SK-N-SH (cell line): ENCODE results near the gene ARHGAP4. TPM values are rescaled to one million over a fixed set of nuclear protein-coding genes. Genes with fewer than 3 reads are reported as not detected.

Source experiments
- CTCF ChIA-PET: fragments of 300-600, 350-600 bp; formaldehyde crosslinking; extraction: SDS; loops from one replicate; lab custom pipeline; 2021; lab: Yijun Ruan, JAX
- POLR2A ChIA-PET: fragments of 350-600 bp; sonication (Branson Sonifier 250); formaldehyde crosslinking; extraction: SDS; loops from one replicate; lab custom pipeline; 2020; ENCODE audit warnings: antibody characterized with exemption, inconsistent platforms; lab: Yijun Ruan, JAX
- DNase-seq: peaks from one replicate; pipeline ENCODE4 v3.0.0; 2012
- H2AFZ ChIP-seq: fragments of 200-600 bp; sonication (generic); 2 replicates; pipeline ENCODE4 v1.8.1; 2016; ENCODE audit warnings: antibody characterized with exemption, mild to moderate bottlenecking, low read depth
- H3F3A ChIP-seq: fragments of 200-600 bp; sonication (generic); replicated peaks from 2 replicates; pipeline ENCODE3; 2016; ENCODE audit warnings: antibody characterized with exemption, mild to moderate bottlenecking; ENCODE audit not compliant: insufficient read depth
- H3K27ac ChIP-seq, 2 experiments: fragments of 200-500 bp in 1 of 2; fragments of 200-600 bp in 1 of 2; sonication (Bioruptor generic) in 1 of 2; sonication (generic), shearing (Covaris generic) in 1 of 2; 2 replicates each; pipeline versions ENCODE4 v1.5.1 to v1.6.1; 2014 to 2016; ENCODE audit warnings: low read depth in 2 of 2, inconsistent platforms in 1 of 2, low read length in 1 of 2, mild to moderate bottlenecking in 1 of 2, mixed read lengths in 1 of 2
- H3K27me3 ChIP-seq: fragments of 200-600 bp; sonication (generic), shearing (Covaris generic); 2 replicates; pipeline ENCODE4 v1.6.1; 2016; ENCODE audit warnings: mixed run types; ENCODE audit not compliant: insufficient read depth
- H3K36me3 ChIP-seq, 2 experiments: fragments of 200-500 bp in 1 of 2; fragments of 200-600 bp in 1 of 2; sonication (Bioruptor generic) in 1 of 2; sonication (generic) in 1 of 2; replicated peaks in 1 of 2; 2 replicates each; pipeline versions ENCODE3 to v1.5.1; 2014 to 2016; ENCODE audit warnings: low read length in 1 of 2, mild to moderate bottlenecking in 1 of 2; ENCODE audit not compliant: insufficient read depth in 2 of 2, control insufficient read depth in 1 of 2
- H3K4me1 ChIP-seq, 2 experiments: fragments of 200-500 bp in 1 of 2; fragments of 200-600 bp in 1 of 2; sonication (Bioruptor generic) in 1 of 2; sonication (generic), shearing (Covaris generic) in 1 of 2; 2 replicates each; pipeline versions ENCODE4 v1.5.1 to v1.6.1; 2014 to 2016; ENCODE audit warnings: low read depth in 1 of 2, low read length in 1 of 2, mixed run types in 1 of 2; ENCODE audit not compliant: insufficient read depth in 2 of 2, control insufficient read depth in 1 of 2
- H3K4me2 ChIP-seq: fragments of 200-600 bp; sonication (generic), shearing (Covaris generic); 2 replicates; pipeline ENCODE4 v1.6.1; 2017; ENCODE audit warnings: mixed run types
- H3K4me3 ChIP-seq, 2 experiments: fragments of 200-500 bp in 1 of 2; fragments of 200-600 bp in 1 of 2; sonication (Bioruptor generic) in 1 of 2; sonication (generic), shearing (Covaris generic) in 1 of 2; 2 replicates each; pipeline versions ENCODE4 v1.5.1 to v1.8.1; 2014 to 2016; ENCODE audit warnings: low read depth in 2 of 2, inconsistent platforms in 1 of 2, low read length in 1 of 2, mild to moderate bottlenecking in 1 of 2, mixed read lengths in 1 of 2, moderate library complexity in 1 of 2
- H3K79me2 ChIP-seq: fragments of 200-600 bp; sonication (generic); 2 replicates; pipeline ENCODE4 v1.8.1; 2017; ENCODE audit warnings: mild to moderate bottlenecking; ENCODE audit not compliant: insufficient read depth
- H3K9ac ChIP-seq: fragments of 200-600 bp; sonication (generic); 2 replicates; pipeline ENCODE4 v1.6.1; 2017; ENCODE audit warnings: mixed run types
- H3K9me2 ChIP-seq: fragments of 200-600 bp; sonication (generic); 2 replicates; pipeline ENCODE4 v1.6.1; 2017; ENCODE audit warnings: mixed run types
- H3K9me3 ChIP-seq: fragments of 200-600 bp; sonication (generic); 2 replicates; pipeline ENCODE4 v1.6.1; 2017; ENCODE audit warnings: mixed run types, mild to moderate bottlenecking, moderate library complexity
- H4K20me1 ChIP-seq: fragments of 200-600 bp; sonication (generic); 2 replicates; pipeline ENCODE4 v1.6.1; 2017; ENCODE audit warnings: mild to moderate bottlenecking, mixed run types; ENCODE audit not compliant: insufficient read depth
- EP300 ChIP-seq, 2 experiments: IDR thresholded peaks; 2 replicates each; pipeline versions ENCODE4 v1.4.0 to v1.6.1; 2012; ENCODE audit warnings: borderline replicate concordance in 1 of 2, low read depth in 1 of 2, low read length in 1 of 2
- EZH2phosphoT487 ChIP-seq: fragments of 200-600 bp; sonication (generic); IDR thresholded peaks from 2 replicates; pipeline ENCODE4 v1.6.1; 2017; ENCODE audit warnings: low read depth, mixed run types, mild to moderate bottlenecking, antibody characterized with exemption, moderate library complexity, borderline replicate concordance
- FOSL2 ChIP-seq: IDR thresholded peaks from 2 replicates; pipeline ENCODE4 v1.4.0; 2012; ENCODE audit warnings: low read depth, mild to moderate bottlenecking, moderate library complexity, borderline replicate concordance
- FOXM1 ChIP-seq: IDR thresholded peaks from 2 replicates; pipeline ENCODE4 v1.4.0; 2012; ENCODE audit warnings: low read depth, mild to moderate bottlenecking
- GATA2 ChIP-seq: sonication (generic); formaldehyde crosslinking; IDR thresholded peaks from 2 replicates; pipeline ENCODE4 v1.5.0; 2020; ENCODE audit warnings: mild to moderate bottlenecking, missing genetic modification reagents
- JUND ChIP-seq: IDR thresholded peaks from 2 replicates; pipeline ENCODE4 v1.4.0; 2012
- MEF2A ChIP-seq: IDR thresholded peaks from 2 replicates; pipeline ENCODE4 v1.4.0; 2012; ENCODE audit warnings: low read depth, borderline replicate concordance
- MXI1 ChIP-seq: IDR thresholded peaks from 2 replicates; pipeline ENCODE4 v1.6.1; 2012; ENCODE audit warnings: mild to moderate bottlenecking, low read depth, low read length, improper control_type of control experiment
- NFIC ChIP-seq: IDR thresholded peaks from 2 replicates; pipeline ENCODE4 v1.4.0; 2012; ENCODE audit warnings: borderline replicate concordance
- POLR2AphosphoS5 ChIP-seq: IDR thresholded peaks from 2 replicates; pipeline ENCODE4 v1.6.1; 2012; ENCODE audit warnings: low read depth, low read length
- RAD21 ChIP-seq: IDR thresholded peaks from 2 replicates; pipeline ENCODE4 v1.6.1; 2012; ENCODE audit warnings: mild to moderate bottlenecking, low read length
- RCOR1 ChIP-seq: fragments of 150-350 bp; IDR thresholded peaks from 2 replicates; pipeline ENCODE4 v1.6.1; 2017; ENCODE audit warnings: antibody characterized with exemption, low read length
- RFX5 ChIP-seq: IDR thresholded peaks from 2 replicates; pipeline ENCODE4 v1.6.1; 2012; ENCODE audit warnings: mild to moderate bottlenecking, improper control_type of control experiment, low read length
- RXRA ChIP-seq: IDR thresholded peaks from 2 replicates; pipeline ENCODE4 v1.4.0; 2012; ENCODE audit warnings: low read depth, mild to moderate bottlenecking, borderline replicate concordance
- SIN3A ChIP-seq: IDR thresholded peaks from 2 replicates; pipeline ENCODE4 v1.6.1; 2012; ENCODE audit warnings: low read depth, mild to moderate bottlenecking, low read length, moderate library complexity, borderline replicate concordance
- YY1 ChIP-seq: IDR thresholded peaks from 2 replicates; pipeline ENCODE4 v1.4.0; 2012; ENCODE audit warnings: low read depth, mild to moderate bottlenecking
- WGBS: methylation state at CpG from one replicate; pipeline ENCODE4 v1.1.6; 2017; ENCODE audit warnings: low lambda C conversion rate; 5-methylcytosine and 5-hydroxymethylcytosine counted together
- polyA plus RNA-seq, 3 experiments: library from polyadenylated mRNA; depleted of rRNA; stranded (reverse); fragments of >200 nt; gene quantifications; 2 replicates each; pipeline ENCODE4 v1.2.3, GENCODE V29; 2012
- TF ChIP-seq, protein P1 (sequence below): IDR thresholded peaks from 2 replicates; pipeline ENCODE4; 2012
- TF ChIP-seq, protein P2 (sequence below): fragments of 200-600 bp; sonication (generic); IDR thresholded peaks from 2 replicates; pipeline ENCODE4 v1.6.1; 2017; ENCODE audit warnings: antibody characterized with exemption, mild to moderate bottlenecking, moderate library complexity
- TF ChIP-seq, protein P3 (sequence below): IDR thresholded peaks from 2 replicates; pipeline ENCODE4 v1.4.0; 2012; ENCODE audit warnings: low read depth
- TF ChIP-seq, protein P4 (sequence below): fragments of 150-350 bp; IDR thresholded peaks from 2 replicates; pipeline ENCODE4 v1.6.1; 2017; ENCODE audit warnings: antibody characterized with exemption, low read length, low read depth, borderline replicate concordance

ARHGAP4 gene
- polyA plus RNA-seq, 1 of the 3 experiments (the other 2 are of a cell fraction): 1.6 TPM

- Histone ChIP-seq H3K9me3 (no peaks in the 10 kb centered on the region), H3K36me3 (peaks cover 0 to under 1% of the 10 kb centered on the region in 2 experiments), H3K27ac (no peak overlapping the region), H3K4me2 (no peak overlapping the region), H3K79me2 (peaks cover 14% of the 10 kb centered on the region), H3K27me3 (peaks cover 4% of the 10 kb centered on the region; the same call in 1 of the 2 replicates), H4K20me1 (peaks cover 12% of the 10 kb centered on the region; the same call in 1 of the 2 replicates), H3F3A (no peaks in the 10 kb centered on the region), H2AFZ (no peak overlapping the region), H3K9ac (no peak overlapping the region), H3K9me2 (no peaks in the 10 kb centered on the region), H3K4me1 (peaks cover 8 to 12% of the 10 kb centered on the region in 2 experiments; a peak in 2 of 4 replicates), H3K4me3 (no peak overlapping the region)
- ChIA-PET CTCF (interaction anchor here (0.8 to 4.5 kb wide), 6 partner anchors 9 to 175 kb away, joined by 3 to 18 read pairs (median 4); no protein-coding TSS in a partner anchor), POLR2A (no interaction called here)
- DNase-seq: no peak
- WGBS: 44% methylated on average over 10 of the region's 10 CpGs
- TF ChIP-seq JUND: no peak
- TF ChIP-seq FOXM1: no peak
- no peak for TF ChIP-seq GATA2 (CRISPR knock-in tag)
- no peak for TF ChIP-seq RAD21
- TF ChIP-seq EP300 (IDR thresholded peaks at IDR 0.05; ENCODE audit: borderline replicate concordance in 1 of 2, low read depth in 1 of 2, low read length in 1 of 2): no peak
- TF ChIP-seq, protein P1, sequence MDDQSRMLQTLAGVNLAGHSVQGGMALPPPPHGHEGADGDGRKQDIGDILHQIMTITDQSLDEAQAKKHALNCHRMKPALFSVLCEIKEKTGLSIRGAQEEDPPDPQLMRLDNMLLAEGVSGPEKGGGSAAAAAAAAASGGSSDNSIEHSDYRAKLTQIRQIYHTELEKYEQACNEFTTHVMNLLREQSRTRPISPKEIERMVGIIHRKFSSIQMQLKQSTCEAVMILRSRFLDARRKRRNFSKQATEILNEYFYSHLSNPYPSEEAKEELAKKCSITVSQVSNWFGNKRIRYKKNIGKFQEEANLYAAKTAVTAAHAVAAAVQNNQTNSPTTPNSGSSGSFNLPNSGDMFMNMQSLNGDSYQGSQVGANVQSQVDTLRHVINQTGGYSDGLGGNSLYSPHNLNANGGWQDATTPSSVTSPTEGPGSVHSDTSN: no peak
- no peak for TF ChIP-seq RFX5
- TF ChIP-seq, protein P2, sequence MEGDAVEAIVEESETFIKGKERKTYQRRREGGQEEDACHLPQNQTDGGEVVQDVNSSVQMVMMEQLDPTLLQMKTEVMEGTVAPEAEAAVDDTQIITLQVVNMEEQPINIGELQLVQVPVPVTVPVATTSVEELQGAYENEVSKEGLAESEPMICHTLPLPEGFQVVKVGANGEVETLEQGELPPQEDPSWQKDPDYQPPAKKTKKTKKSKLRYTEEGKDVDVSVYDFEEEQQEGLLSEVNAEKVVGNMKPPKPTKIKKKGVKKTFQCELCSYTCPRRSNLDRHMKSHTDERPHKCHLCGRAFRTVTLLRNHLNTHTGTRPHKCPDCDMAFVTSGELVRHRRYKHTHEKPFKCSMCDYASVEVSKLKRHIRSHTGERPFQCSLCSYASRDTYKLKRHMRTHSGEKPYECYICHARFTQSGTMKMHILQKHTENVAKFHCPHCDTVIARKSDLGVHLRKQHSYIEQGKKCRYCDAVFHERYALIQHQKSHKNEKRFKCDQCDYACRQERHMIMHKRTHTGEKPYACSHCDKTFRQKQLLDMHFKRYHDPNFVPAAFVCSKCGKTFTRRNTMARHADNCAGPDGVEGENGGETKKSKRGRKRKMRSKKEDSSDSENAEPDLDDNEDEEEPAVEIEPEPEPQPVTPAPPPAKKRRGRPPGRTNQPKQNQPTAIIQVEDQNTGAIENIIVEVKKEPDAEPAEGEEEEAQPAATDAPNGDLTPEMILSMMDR: peak; percentile 30; the same call in 1 of the 2 replicates
These were observed 12.2 kb upstream of the ARHGAP4 start for GRCh38 chrX:153938226-153938786.

GRCh38 chrX:153937056-153937455, 11.0 kb upstream of the ARHGAP4 start:
- ChIA-PET CTCF (interaction anchor here (1.4 to 4.5 kb wide), 2 partner anchors 10 to 14 kb away, joined by 4 to 18 read pairs; no protein-coding TSS in a partner anchor), POLR2A (no interaction called here)
- no peak for DNase-seq
- Histone ChIP-seq H2AFZ (no peak overlapping the region), H3K27ac (no peak overlapping the region), H3K79me2 (peaks cover 27% of the 10 kb centered on the region), H3K27me3 (peaks cover 4% of the 10 kb centered on the region; the same call in 1 of the 2 replicates), H3K4me2 (no peak overlapping the region), H3K9me2 (no peaks in the 10 kb centered on the region), H3K4me1 (peaks cover 10 to 12% of the 10 kb centered on the region in 2 experiments; a peak in 2 of 4 replicates), H3K4me3 (no peak overlapping the region), H3K9me3 (no peaks in the 10 kb centered on the region), H4K20me1 (peaks cover 24% of the 10 kb centered on the region; the same call in 1 of the 2 replicates), H3K9ac (no peak overlapping the region), H3F3A (no peaks in the 10 kb centered on the region), H3K36me3 (peaks cover 7 to 9% of the 10 kb centered on the region in 2 experiments)
- 74% methylated on average over 3 of the region's 3 CpGs for WGBS
- TF ChIP-seq SIN3A (no peak), POLR2AphosphoS5 (no peak), RCOR1 (no peak), NFIC (no peak), EZH2phosphoT487 (no peak), RAD21 (no peak), YY1 (no peak), MEF2A (no peak), RXRA (no peak), FOSL2 (no peak), MXI1 (no peak), RFX5 (no peak), FOXM1 (no peak)
- TF ChIP-seq, protein P1: no peak
- TF ChIP-seq, protein P3, sequence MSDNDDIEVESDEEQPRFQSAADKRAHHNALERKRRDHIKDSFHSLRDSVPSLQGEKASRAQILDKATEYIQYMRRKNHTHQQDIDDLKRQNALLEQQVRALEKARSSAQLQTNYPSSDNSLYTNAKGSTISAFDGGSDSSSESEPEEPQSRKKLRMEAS: no peak
- TF ChIP-seq, protein P4, sequence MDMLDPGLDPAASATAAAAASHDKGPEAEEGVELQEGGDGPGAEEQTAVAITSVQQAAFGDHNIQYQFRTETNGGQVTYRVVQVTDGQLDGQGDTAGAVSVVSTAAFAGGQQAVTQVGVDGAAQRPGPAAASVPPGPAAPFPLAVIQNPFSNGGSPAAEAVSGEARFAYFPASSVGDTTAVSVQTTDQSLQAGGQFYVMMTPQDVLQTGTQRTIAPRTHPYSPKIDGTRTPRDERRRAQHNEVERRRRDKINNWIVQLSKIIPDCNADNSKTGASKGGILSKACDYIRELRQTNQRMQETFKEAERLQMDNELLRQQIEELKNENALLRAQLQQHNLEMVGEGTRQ: no peak
